HG03108 (cell line): ENCODE measurements around the gene PSRC1.

ENCODE experiments used
- ATAC-seq: cut with Tn5 transposase; IDR thresholded peaks from one replicate; pipeline ENCODE4 v1.9.1; 2021; ENCODE audit warnings: moderate library complexity; ENCODE audit not compliant: unreplicated experiment

Gene PSRC1

GRCh38 chr1:109259674-109260557 is 23.0 kb downstream of the PSRC1 start:
- no peak for ATAC-seq

DNA sequence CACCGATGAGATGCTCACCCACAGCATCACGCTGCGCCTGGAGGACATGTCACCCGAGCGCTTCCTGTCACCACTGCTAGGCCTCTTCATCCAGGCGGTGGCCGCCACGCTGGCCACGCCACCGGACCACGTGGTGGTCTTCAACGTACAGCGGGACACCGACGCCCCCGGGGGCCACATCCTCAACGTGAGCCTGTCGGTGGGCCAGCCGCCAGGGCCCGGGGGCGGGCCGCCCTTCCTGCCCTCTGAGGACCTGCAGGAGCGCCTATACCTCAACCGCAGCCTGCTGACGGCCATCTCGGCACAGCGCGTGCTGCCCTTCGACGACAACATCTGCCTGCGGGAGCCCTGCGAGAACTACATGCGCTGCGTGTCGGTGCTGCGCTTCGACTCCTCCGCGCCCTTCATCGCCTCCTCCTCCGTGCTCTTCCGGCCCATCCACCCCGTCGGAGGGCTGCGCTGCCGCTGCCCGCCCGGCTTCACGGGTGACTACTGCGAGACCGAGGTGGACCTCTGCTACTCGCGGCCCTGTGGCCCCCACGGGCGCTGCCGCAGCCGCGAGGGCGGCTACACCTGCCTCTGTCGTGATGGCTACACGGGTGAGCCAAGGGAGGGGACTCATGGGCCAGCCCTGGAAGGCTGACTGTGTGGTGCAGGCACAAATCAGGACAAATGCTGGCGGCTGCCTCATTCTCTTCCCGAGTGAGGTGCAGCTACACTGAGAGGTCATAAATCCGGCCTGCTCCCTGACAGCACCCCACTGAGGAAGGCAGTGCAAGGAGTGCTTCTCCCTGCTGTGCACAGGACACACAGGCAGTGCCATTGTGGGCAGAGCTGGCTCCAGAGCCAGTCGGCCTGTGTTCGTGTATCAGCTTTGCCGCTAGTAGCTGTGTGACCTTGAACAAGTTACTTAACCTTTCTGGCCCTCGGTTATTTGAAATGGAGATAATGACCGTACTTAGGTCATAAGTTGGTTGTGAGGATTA is 24.2 kb downstream of the PSRC1 start:
- no peak for ATAC-seq

DNA sequence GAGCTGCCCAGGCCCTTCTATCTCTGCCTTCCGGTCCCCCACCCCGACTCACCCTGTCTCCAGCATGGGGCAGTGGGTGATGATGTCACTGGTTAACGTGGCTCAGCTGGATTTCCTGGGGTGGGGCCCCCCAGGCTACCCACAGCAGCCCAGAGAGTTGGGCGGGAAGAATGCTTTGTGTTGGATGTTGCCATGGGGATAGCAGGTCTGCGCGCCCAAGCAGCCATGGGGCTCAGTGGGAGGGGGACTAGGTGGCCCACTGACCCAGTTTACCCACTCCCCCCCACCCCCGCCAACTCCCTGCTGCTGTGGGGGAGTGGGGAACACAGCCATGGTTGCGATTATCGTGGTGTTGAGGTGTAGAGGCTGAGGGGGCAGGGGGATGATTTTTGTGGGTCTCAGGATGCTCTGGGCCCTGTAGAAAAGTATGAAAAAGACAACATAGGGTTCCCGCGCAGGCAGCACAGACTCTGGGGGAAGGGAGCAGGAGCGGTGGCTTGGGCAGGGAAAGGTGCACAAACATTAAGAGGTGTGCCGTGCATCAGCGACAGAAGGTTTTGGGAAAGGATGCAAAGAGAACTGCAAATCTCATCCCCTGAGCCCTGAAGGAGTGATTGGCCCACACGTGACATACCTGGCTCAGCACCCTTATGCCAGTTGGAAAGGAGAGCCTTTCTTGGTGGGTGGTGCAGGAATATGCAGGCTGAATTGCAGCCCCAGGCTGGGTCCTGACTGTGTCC is 25.1 kb downstream of the PSRC1 start:
- no peak for ATAC-seq

DNA sequence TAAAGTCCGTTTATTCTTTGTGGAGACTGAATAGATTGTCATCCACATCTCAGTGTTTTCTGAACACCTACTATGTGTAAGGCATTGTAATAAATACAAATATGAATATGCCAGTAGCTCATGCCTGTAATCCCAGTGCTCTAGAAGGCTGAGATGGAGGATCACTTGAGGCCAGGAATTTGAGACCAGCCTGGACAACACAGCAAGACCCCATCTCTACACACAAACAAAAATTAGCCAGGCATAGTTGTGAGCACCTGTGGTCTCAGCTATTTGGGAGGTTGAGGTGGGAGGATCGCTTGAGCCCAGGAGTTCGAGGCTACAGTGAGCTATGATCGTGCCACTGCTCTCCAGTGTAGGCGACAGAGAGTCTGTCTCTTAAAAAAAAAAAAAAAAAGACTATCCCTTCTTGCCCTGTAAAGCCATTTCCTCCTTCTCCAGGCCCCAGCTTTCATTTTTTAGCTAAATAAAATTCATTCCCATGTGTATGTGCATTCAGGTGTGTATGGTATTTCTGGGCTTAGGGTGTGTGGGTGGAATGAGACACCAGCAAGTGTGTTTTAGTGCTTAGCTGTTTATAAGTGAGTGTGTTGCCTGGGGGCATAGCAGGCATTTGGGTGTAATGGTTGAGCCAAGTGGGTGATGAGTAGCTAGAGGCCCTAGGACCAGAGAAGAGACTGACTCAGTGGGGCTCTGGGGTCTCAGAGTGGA is 25.8 kb downstream of the PSRC1 start:
- ATAC-seq: no peak

DNA sequence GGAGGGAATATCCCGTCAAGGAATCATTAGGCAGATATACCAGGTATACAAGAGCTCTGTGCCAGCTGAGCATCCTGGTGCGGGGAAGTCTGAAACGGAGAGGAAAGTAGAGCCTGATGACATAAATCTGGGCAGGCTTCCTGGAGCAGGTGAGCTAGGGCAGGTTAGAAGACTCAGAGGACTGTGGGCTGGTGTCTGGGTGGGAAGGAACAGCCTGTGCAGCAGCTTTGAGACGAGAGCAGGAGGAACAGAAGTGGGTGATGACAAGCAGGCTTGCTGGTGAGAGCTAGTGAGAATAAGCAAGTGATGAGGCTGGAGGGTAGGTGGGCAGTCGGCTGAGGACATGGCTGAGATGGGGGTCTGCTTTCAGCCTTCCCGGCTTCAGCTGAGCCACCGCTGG is 26.9 kb downstream of the PSRC1 start:
- ATAC-seq: no peak

GRCh38 chr1:109255678-109256077 is 27.3 kb downstream of the PSRC1 start:
- ATAC-seq: no peak

- no peak for ATAC-seq
Measured at GRCh38 chr1:109255097-109255651, 27.8 kb downstream of the PSRC1 start.

- ATAC-seq: no peak
Measured at GRCh38 chr1:109254621-109255096, 28.3 kb downstream of the PSRC1 start.

GRCh38 chr1:109253803-109254620 is 28.9 kb downstream of the PSRC1 start:
- ATAC-seq: no peak

- no peak for ATAC-seq
Measured at GRCh38 chr1:109252893-109253802, 29.8 kb downstream of the PSRC1 start.

- no peak for ATAC-seq
Measured at GRCh38 chr1:109252167-109252892, 30.6 kb downstream of the PSRC1 start.

GRCh38 chr1:109251277-109252166 is 31.4 kb downstream of the PSRC1 start:
- ATAC-seq: no peak

GRCh38 chr1:109250454-109251276 is 32.3 kb downstream of the PSRC1 start:
- no peak for ATAC-seq

GRCh38 chr1:109249654-109250401 is 33.1 kb downstream of the PSRC1 start:
- peak; percentile 29 for ATAC-seq
